Non-pigmented ciliary epithelial cell (primary cell): ENCODE data around the gene LDOC1.
"Not testable (repeated sequence)": the region's sequence is repeated elsewhere in the genome, so short reads cannot be mapped to it uniquely, and the experiment has no call there.

Experiments
- DNase-seq: peaks from one replicate; pipeline ENCODE4 v3.0.0-alpha.2; 2010; ENCODE audit warnings: low read depth

LDOC1 gene

GRCh38 chrX:141176586-141177451 is at the start of gene LDOC1:
Gene LDOC1, minus strand, starts transcription at chrX:141177129. Its CDS starts 108 bp downstream, at chrX:141177021.
- no peak for DNase-seq

- no peak for DNase-seq
These were observed 44.7 kb upstream of the LDOC1 start for GRCh38 chrX:141221611-141222010.

GRCh38 chrX:141220342-141221008 is 43.5 kb upstream of the LDOC1 start:
- peak; percentile 43 for DNase-seq

GRCh38 chrX:141214196-141214595 is 37.3 kb upstream of the LDOC1 start:
- DNase-seq, result no peak

GRCh38 chrX:141201962-141202361 is 25.0 kb upstream of the LDOC1 start:
- DNase-seq, result no peak

GRCh38 chrX:141188573-141188972 is 11.6 kb upstream of the LDOC1 start:
- DNase-seq, result not testable (repeated sequence)

- DNase-seq, result no peak
These were observed 8.4 kb upstream of the LDOC1 start for GRCh38 chrX:141185366-141185765.

- DNase-seq, result no peak
These were observed 6.1 kb upstream of the LDOC1 start for GRCh38 chrX:141183000-141183399.

GRCh38 chrX:141180851-141181250 is 3.9 kb upstream of the LDOC1 start:
- DNase-seq, result no peak

GRCh38 chrX:141175786-141176185 is 1.1 kb downstream of the LDOC1 start:
- DNase-seq, result no peak

GRCh38 chrX:141164406-141164805 is 12.5 kb downstream of the LDOC1 start:
- DNase-seq, result no peak

GRCh38 chrX:141158084-141158483 is 18.8 kb downstream of the LDOC1 start:
- no peak for DNase-seq

- DNase-seq, result not testable (repeated sequence)
These were observed 21.7 kb downstream of the LDOC1 start for GRCh38 chrX:141155231-141155630.

- no peak for DNase-seq
These were observed 34.0 kb downstream of the LDOC1 start for GRCh38 chrX:141142946-141143345.

GRCh38 chrX:141133272-141133671 is 43.7 kb downstream of the LDOC1 start:
- DNase-seq, result no peak

- DNase-seq, result no peak
These were observed 49.8 kb downstream of the LDOC1 start for GRCh38 chrX:141127146-141127545.
